Measurements from ENCODE around the gene SWAP70.

DNA sequence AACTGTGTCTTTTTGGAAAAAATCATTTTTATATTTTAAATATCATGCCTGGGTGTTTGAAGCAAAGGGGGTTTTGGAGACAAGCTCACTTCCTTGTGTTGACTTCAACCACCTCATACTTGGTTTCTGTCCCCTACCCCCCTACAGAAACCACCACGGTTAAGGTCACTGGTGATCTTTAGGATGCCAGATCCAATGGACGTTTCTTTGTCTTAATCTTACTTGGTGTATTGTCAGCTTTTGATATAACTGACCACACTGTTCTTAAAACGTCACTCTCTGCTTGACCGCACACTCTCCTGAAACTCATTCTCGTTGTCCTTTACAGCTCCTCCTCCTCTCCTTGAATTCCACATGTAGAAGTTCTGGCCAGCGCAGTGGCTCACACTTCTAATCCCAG lies 34.8 kb upstream of the SWAP70 start:
- TF ChIP-seq CBX5 (IDR thresholded peaks at IDR 0.05; ENCODE audit: low read depth, low read length) (no peak), CTCF (IDR thresholded peaks at IDR 0.05; ENCODE audit: control extremely low read depth in 1 of 3, insufficient read depth in 1 of 3, low read depth in 1 of 3, low read length in 3 of 3) (no peak), ATF3 (IDR thresholded peaks at IDR 0.05; ENCODE audit: insufficient read depth, low read depth, low read length) (no peak)
